Endodermal cell (in vitro differentiated cells): ENCODE results near the gene REC114. TPM values are rescaled to one million over a fixed set of nuclear protein-coding genes. Genes with fewer than 3 reads are reported as not detected.

ENCODE experiments used
- DNase-seq: peaks from one replicate; pipeline ENCODE4 v3.0.0-alpha.2; 2017
- H3K27ac ChIP-seq: 2 replicates; pipeline ENCODE4 v1.5.1; 2013; ENCODE audit warnings: mild to moderate bottlenecking, low read depth, low read length, moderate library complexity
- H3K27me3 ChIP-seq: 2 replicates; pipeline ENCODE4 v1.6.1; 2013; ENCODE audit warnings: mild to moderate bottlenecking, low read length, moderate library complexity; ENCODE audit not compliant: insufficient read depth, control insufficient read depth, poor library complexity, severe bottlenecking
- H3K36me3 ChIP-seq: 2 replicates; pipeline ENCODE4 v1.7.0; 2013; ENCODE audit warnings: mild to moderate bottlenecking, low read length, moderate library complexity; ENCODE audit not compliant: control insufficient read depth, insufficient read depth
- H3K4me1 ChIP-seq: one replicate; pipeline ENCODE4 v1.7.0; 2013; ENCODE audit warnings: low read length; ENCODE audit not compliant: control insufficient read depth, insufficient read depth
- H3K4me3 ChIP-seq: 2 replicates; pipeline ENCODE4 v1.5.1; 2013; ENCODE audit warnings: mild to moderate bottlenecking, low read length, moderate library complexity
- H3K9ac ChIP-seq: 2 replicates; pipeline ENCODE4 v1.6.1; 2013; ENCODE audit warnings: mild to moderate bottlenecking, low read length, moderate library complexity; ENCODE audit not compliant: poor library complexity, severe bottlenecking; ENCODE audit errors: extremely low read depth
- H3K9me3 ChIP-seq: 2 replicates; pipeline ENCODE4 v1.6.1; 2013; ENCODE audit warnings: mild to moderate bottlenecking, low read length, moderate library complexity; ENCODE audit not compliant: control insufficient read depth
- H3K27ac Mint-ChIP-seq: 2 replicates; pipeline ENCODE4 v1.8.0; 2020; ENCODE audit warnings: mixed read lengths
- H3K27me3 Mint-ChIP-seq: 2 replicates; pipeline ENCODE4 v1.8.0; 2021; ENCODE audit warnings: mild to moderate bottlenecking, mixed read lengths; ENCODE audit not compliant: insufficient read depth
- H3K36me3 Mint-ChIP-seq: 2 replicates; pipeline ENCODE4 v1.8.0; 2020; ENCODE audit warnings: low read depth, mixed read lengths
- H3K4me1 Mint-ChIP-seq: 2 replicates; pipeline ENCODE4 v1.8.0; 2020; ENCODE audit warnings: mixed read lengths
- H3K4me3 Mint-ChIP-seq: 2 replicates; pipeline ENCODE4 v1.8.0; 2020; ENCODE audit warnings: mild to moderate bottlenecking, moderate library complexity, mixed read lengths
- H3K9me3 Mint-ChIP-seq: 2 replicates; pipeline ENCODE4 v1.8.0; 2020; ENCODE audit warnings: mild to moderate bottlenecking, mixed read lengths
- WGBS, 2 experiments: methylation state at CpG; one replicate each; pipeline versions ENCODE4 v1.1.5 to v1.1.7; 2013; ENCODE audit warnings: missing lambda C conversion rate in 2 of 2, mixed read lengths in 1 of 2; ENCODE audit not compliant: insufficient coverage in 1 of 2, insufficient read length in 1 of 2; 5-methylcytosine and 5-hydroxymethylcytosine counted together
- total RNA-seq, 2 donors: library from RNA; stranded (reverse); fragmentation: NEBNext Ultra II Directional in 1 of 2; extraction: Animal tissue kit (Norgen Biotek cat#: 25700) in 1 of 2; gene quantifications; 2 replicates in 1 of 2; 3 replicates in 1 of 2; pipeline ENCODE4 v1.2.1, GENCODE V29; 2021
- TF ChIP-seq, protein P1 (sequence below): fragments of 200-600 bp; sonication (generic); conservative IDR thresholded peaks from 2 replicates; pipeline ENCODE4 v1.5.0; 2021; ENCODE audit warnings: antibody characterized with exemption, mild to moderate bottlenecking

The REC114 gene
- total RNA-seq, 2 donors from 2014 or later = not detected

GRCh38 chr15:73597036-73597638 is 154.2 kb downstream of the REC114 start:
- peaks cover 56% of the 10 kb centered on the region for H3K4me1 Mint-ChIP-seq
- no peaks in the 10 kb centered on the region for H3K36me3 ChIP-seq
- H3K27me3 Mint-ChIP-seq = no peaks in the 10 kb centered on the region
- no peak overlapping the region for H3K27ac ChIP-seq
- H3K9me3 Mint-ChIP-seq = no peaks in the 10 kb centered on the region
- no peaks in the 10 kb centered on the region for H3K27me3 ChIP-seq
- 93 to 95% methylated on average over 16 to 21 of the region's 21 CpGs for WGBS, 2 experiments
- no peak overlapping the region for H3K9ac ChIP-seq
- peaks cover 14% of the 10 kb centered on the region for H3K4me1 ChIP-seq
- no peak for DNase-seq
- H3K27ac Mint-ChIP-seq = peak overlapping the region; percentile 60
- TF ChIP-seq, protein P1, sequence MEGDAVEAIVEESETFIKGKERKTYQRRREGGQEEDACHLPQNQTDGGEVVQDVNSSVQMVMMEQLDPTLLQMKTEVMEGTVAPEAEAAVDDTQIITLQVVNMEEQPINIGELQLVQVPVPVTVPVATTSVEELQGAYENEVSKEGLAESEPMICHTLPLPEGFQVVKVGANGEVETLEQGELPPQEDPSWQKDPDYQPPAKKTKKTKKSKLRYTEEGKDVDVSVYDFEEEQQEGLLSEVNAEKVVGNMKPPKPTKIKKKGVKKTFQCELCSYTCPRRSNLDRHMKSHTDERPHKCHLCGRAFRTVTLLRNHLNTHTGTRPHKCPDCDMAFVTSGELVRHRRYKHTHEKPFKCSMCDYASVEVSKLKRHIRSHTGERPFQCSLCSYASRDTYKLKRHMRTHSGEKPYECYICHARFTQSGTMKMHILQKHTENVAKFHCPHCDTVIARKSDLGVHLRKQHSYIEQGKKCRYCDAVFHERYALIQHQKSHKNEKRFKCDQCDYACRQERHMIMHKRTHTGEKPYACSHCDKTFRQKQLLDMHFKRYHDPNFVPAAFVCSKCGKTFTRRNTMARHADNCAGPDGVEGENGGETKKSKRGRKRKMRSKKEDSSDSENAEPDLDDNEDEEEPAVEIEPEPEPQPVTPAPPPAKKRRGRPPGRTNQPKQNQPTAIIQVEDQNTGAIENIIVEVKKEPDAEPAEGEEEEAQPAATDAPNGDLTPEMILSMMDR = no peak
- H3K36me3 Mint-ChIP-seq = no peaks in the 10 kb centered on the region
- H3K9me3 ChIP-seq = no peaks in the 10 kb centered on the region
- no peak overlapping the region for H3K4me3 ChIP-seq
- H3K4me3 Mint-ChIP-seq = no peak overlapping the region

GRCh38 chr15:73598530-73599160 is 155.7 kb downstream of the REC114 start:
- Mint-ChIP-seq H3K4me1 (peaks cover 51% of the 10 kb centered on the region), H3K27ac (no peak overlapping the region), H3K27me3 (no peaks in the 10 kb centered on the region), H3K4me3 (no peak overlapping the region), H3K36me3 (no peaks in the 10 kb centered on the region), H3K9me3 (no peaks in the 10 kb centered on the region)
- no peak for DNase-seq
- Histone ChIP-seq H3K36me3 (no peaks in the 10 kb centered on the region), H3K4me1 (peaks cover 20% of the 10 kb centered on the region), H3K27ac (no peak overlapping the region), H3K9ac (no peak overlapping the region), H3K9me3 (no peaks in the 10 kb centered on the region), H3K27me3 (no peaks in the 10 kb centered on the region), H3K4me3 (no peak overlapping the region)
- TF ChIP-seq, protein P1 = no peak
- WGBS, 2 experiments = 85 to 90% methylated on average over 3 of the region's 3 CpGs

- Mint-ChIP-seq H3K27me3 (no peaks in the 10 kb centered on the region), H3K4me3 (no peak overlapping the region), H3K27ac (no peak overlapping the region), H3K4me1 (peaks cover 50% of the 10 kb centered on the region), H3K9me3 (no peaks in the 10 kb centered on the region), H3K36me3 (no peaks in the 10 kb centered on the region)
- Histone ChIP-seq H3K9ac (no peak overlapping the region), H3K4me1 (peaks cover 20% of the 10 kb centered on the region), H3K27ac (no peak overlapping the region), H3K36me3 (no peaks in the 10 kb centered on the region), H3K27me3 (no peaks in the 10 kb centered on the region), H3K4me3 (no peak overlapping the region), H3K9me3 (no peaks in the 10 kb centered on the region)
- WGBS, 2 experiments = 86 to 100% methylated on average over 1 of the region's 1 CpG
- TF ChIP-seq, protein P1 = no peak
- DNase-seq = no peak
Measured at GRCh38 chr15:73599934-73600333, 157.0 kb downstream of the REC114 start.
